Activated CD4-positive, CD25-positive, alpha-beta regulatory T cell treated with anti-CD3 and anti-CD28 coated beads, Interleukin-2, amount 50 U/mL, for 16 hours (primary cell): ENCODE data around the gene RASL12.

Experiments used
- DNase-seq: peaks from one replicate; pipeline ENCODE4 v3.0.0-alpha.2; 2020; ENCODE audit warnings: low read depth, low spot score

RASL12 gene

GRCh38 chr15:65092911-65093792, 25.4 kb upstream of the RASL12 start:
- DNase-seq = no peak

- no peak for DNase-seq
Measured at GRCh38 chr15:65091946-65092770, 24.4 kb upstream of the RASL12 start.

GRCh38 chr15:65089206-65089824, 21.5 kb upstream of the RASL12 start:
- DNase-seq = no peak

- no peak for DNase-seq
Measured at GRCh38 chr15:65088643-65089021, 20.8 kb upstream of the RASL12 start.

- no peak for DNase-seq
Measured at GRCh38 chr15:65087873-65088642, 20.3 kb upstream of the RASL12 start.

- DNase-seq = no peak
Measured at GRCh38 chr15:65087411-65087810, 19.6 kb upstream of the RASL12 start.

- no peak for DNase-seq
Measured at GRCh38 chr15:65086680-65087111, 18.9 kb upstream of the RASL12 start.

GRCh38 chr15:65085990-65086679, 18.3 kb upstream of the RASL12 start:
- no peak for DNase-seq

GRCh38 chr15:65085207-65085753, 17.5 kb upstream of the RASL12 start:
- DNase-seq = no peak

- DNase-seq = no peak
Measured at GRCh38 chr15:65084500-65085206, 16.9 kb upstream of the RASL12 start.

GRCh38 chr15:65083262-65083701, 15.5 kb upstream of the RASL12 start:
- no peak for DNase-seq

- no peak for DNase-seq
Measured at GRCh38 chr15:65082303-65082953, 14.6 kb upstream of the RASL12 start.

- no peak for DNase-seq
Measured at GRCh38 chr15:65081758-65082157, 14.0 kb upstream of the RASL12 start.

- DNase-seq = no peak
Measured at GRCh38 chr15:65081270-65081669, 13.5 kb upstream of the RASL12 start.

- DNase-seq = no peak
Measured at GRCh38 chr15:65079580-65079979, 11.8 kb upstream of the RASL12 start.

GRCh38 chr15:65077981-65078352, 10.2 kb upstream of the RASL12 start:
- no peak for DNase-seq

- DNase-seq = no peak
Measured at GRCh38 chr15:65077291-65077980, 9.6 kb upstream of the RASL12 start.

- no peak for DNase-seq
Measured at GRCh38 chr15:65076486-65077290, 8.9 kb upstream of the RASL12 start, which contains the start of gene KBTBD13. Gene KBTBD13 (plus strand): TSS chr15:65076746. CDS start chr15:65076816, 70 bp downstream.
